ENCODE results near the gene HIBCH. TPM values are rescaled to one million over a fixed set of nuclear protein-coding genes. Genes with fewer than 3 reads are reported as not detected.

The HIBCH gene
- total and polyA plus RNA-seq, 2 of the 13 experiments (the other 11 are each of a cell fraction or from before 2014, with no cell fraction given), result 18.8 to 49.5 TPM

DNA sequence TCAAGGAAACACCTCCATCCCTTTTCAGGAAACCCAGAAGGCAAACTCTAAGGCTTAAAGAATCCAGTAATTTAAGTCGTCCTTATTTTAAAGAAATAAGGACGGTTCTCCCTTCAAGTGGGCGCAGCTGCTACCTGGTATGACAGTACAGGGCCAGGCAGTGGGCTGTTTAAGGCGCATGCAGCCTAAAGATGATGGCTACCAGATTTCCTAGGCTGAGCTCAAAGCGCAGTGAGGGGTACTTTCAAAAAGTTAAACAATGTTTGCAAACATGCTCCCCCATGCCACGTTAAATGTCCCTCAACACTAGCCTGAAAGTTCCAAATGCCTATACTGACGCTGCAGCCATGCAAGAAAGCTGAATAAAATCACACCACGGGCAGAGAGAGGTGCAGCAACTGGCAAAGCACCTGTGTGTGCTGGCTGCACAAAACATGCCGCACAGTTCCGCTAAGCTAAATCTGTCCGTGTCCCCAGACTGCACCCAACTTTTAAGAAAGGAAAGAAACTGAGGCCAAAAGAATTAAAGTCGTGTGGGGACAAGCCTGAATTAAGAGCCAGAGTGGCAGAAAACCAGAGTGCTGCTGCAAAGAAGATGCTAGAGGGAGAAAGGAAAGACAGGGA is 583 bp downstream of the HIBCH start:
- intact Hi-C loops (cut with micrococcal nuclease; ENCODE audit: unreplicated experiment), result loop anchor here (2.0 to 10.0 kb wide), 3 partner anchors 34 to 554 kb away; partner anchors contain the start of gene OSGEPL1
- FAIRE-seq (no peak), DNase-seq (ENCODE audit: low spot score) (no peak), ATAC-seq (peak; percentile 56)
- H3K9me3 ChIP-seq (ENCODE audit: low read length), result no peaks in the 10 kb centered on the region
- ChIA-PET POLR2A (interaction anchor here (0.6 to 3.1 kb wide), 18 partner anchors 9 to 701 kb away, joined by 3 to 19 read pairs (median 6); partner anchors contain the start of genes NEMP2, ORMDL1, OSGEPL1 and PMS1), CTCF (ENCODE audit: low intra/inter-chr PET ratio, low total read pairs) (interaction anchor here (0.7 to 1.1 kb wide), 2 partner anchors 16 to 231 kb away, joined by 3 read pairs; no protein-coding TSS in a partner anchor)
- peak overlapping the region; percentile 94 for H3K4me2 ChIP-seq (ENCODE audit: low read depth, low read length)
- peak overlapping the region; percentile 74 for H3K27ac ChIP-seq (ENCODE audit: extremely low read length, insufficient read depth, low read length)
- WGBS (ENCODE audit: low lambda C conversion rate), result 2% methylated on average over 12 of the region's 12 CpGs
- H2AFZ ChIP-seq (ENCODE audit: low read length), result peak overlapping the region; percentile 83
- H3K9ac ChIP-seq (ENCODE audit: insufficient read depth, low read depth, low read length), result peak overlapping the region; percentile 73
- H3K27me3 ChIP-seq (ENCODE audit: control insufficient read depth in 1 of 2, insufficient read depth in 2 of 2, low read length in 2 of 2), result no peaks in the 10 kb centered on the region; a peak in 1 of 5 replicates
- H3K79me2 ChIP-seq (ENCODE audit: insufficient read depth, low read length), result peaks cover 35% of the 10 kb centered on the region
- H3K4me1 ChIP-seq (ENCODE audit: insufficient read depth, low read length), result peaks cover 57% of the 10 kb centered on the region
- no TSS peak for BruUV-seq (replicated peaks)
- H3K4me3 ChIP-seq (replicated peaks in 1 of 3; ENCODE audit: insufficient read depth in 1 of 3, low read depth in 2 of 3, low read length in 3 of 3), result peak overlapping the region; percentile 78 to 86 (median 83)
- H4K20me1 ChIP-seq (ENCODE audit: insufficient read depth, low read length), result no peaks in the 10 kb centered on the region
- in situ Hi-C loops (cut with HindIII; ENCODE audit: extremely low pct_ligation_motif_present, low pct_unique_long_range_greater_than_20kb), result loop anchor here (5.0 kb wide), 1 partner anchor 232 kb away; no protein-coding TSS in a partner anchor
- 0 out of 5 replicates have a peak, but pooled peaks cover 0 to 4% of the 10 kb centered on the region in 2 experiments for H3K36me3 ChIP-seq (replicated peaks in 1 of 2; ENCODE audit: control insufficient read depth in 1 of 2, insufficient read depth in 2 of 2, low read length in 2 of 2)
- TF ChIP-seq HNRNPUL1 (IDR thresholded peaks at IDR 0.05; ENCODE audit: low read depth, low read length) (no peak), PLRG1 (conservative IDR thresholded peaks at IDR 0.05) (no peak), NFIC (IDR thresholded peaks at IDR 0.05; ENCODE audit: low read length) (no peak), ZBTB7B (CRISPR knock-in tag; IDR thresholded peaks at IDR 0.05) (0 out of 2 replicates have a peak, but pooled peaks have one; percentile 54), ZNF672 (CRISPR knock-in tag; IDR thresholded peaks at IDR 0.05) (no peak), HNRNPLL (IDR thresholded peaks at IDR 0.05; ENCODE audit: low read depth, low read length, poor library complexity, severe bottlenecking) (no peak), ZNF431 (CRISPR knock-in tag; IDR thresholded peaks at IDR 0.05; ENCODE audit: borderline replicate concordance, low read depth) (0 out of 2 replicates have a peak, but pooled peaks have one; percentile 42), CHCHD3 (CRISPR knock-in tag; IDR thresholded peaks at IDR 0.05) (0 out of 2 replicates have a peak, but pooled peaks have one; percentile 6), ELF4 (CRISPR knock-in tag; IDR thresholded peaks at IDR 0.05; ENCODE audit: borderline replicate concordance) (peak; percentile 8; the same call in 1 of the 2 replicates), ZNF589 (CRISPR knock-in tag; conservative IDR thresholded peaks at IDR 0.05) (0 out of 2 replicates have a peak, but pooled peaks have one; percentile 6)
- TF ChIP-seq, protein P1, sequence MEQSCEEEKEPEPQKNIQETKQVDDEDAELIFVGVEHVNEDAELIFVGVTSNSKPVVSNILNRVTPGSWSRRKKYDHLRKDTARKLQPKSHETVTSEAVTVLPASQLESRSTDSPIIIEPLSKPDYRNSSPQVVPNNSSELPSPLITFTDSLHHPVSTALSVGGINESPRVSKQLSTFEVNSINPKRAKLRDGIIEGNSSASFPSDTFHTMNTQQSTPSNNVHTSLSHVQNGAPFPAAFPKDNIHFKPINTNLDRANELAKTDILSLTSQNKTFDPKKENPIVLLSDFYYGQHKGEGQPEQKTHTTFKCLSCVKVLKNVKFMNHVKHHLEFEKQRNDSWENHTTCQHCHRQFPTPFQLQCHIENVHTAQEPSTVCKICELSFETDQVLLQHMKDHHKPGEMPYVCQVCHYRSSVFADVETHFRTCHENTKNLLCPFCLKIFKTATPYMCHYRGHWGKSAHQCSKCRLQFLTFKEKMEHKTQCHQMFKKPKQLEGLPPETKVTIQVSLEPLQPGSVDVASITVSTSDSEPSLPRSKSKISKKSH (CRISPR knock-in tag; IDR thresholded peaks at IDR 0.05; ENCODE audit: borderline replicate concordance), result 0 out of 2 replicates have a peak, but pooled peaks have one; percentile 0
- TF ChIP-seq, protein P2, sequence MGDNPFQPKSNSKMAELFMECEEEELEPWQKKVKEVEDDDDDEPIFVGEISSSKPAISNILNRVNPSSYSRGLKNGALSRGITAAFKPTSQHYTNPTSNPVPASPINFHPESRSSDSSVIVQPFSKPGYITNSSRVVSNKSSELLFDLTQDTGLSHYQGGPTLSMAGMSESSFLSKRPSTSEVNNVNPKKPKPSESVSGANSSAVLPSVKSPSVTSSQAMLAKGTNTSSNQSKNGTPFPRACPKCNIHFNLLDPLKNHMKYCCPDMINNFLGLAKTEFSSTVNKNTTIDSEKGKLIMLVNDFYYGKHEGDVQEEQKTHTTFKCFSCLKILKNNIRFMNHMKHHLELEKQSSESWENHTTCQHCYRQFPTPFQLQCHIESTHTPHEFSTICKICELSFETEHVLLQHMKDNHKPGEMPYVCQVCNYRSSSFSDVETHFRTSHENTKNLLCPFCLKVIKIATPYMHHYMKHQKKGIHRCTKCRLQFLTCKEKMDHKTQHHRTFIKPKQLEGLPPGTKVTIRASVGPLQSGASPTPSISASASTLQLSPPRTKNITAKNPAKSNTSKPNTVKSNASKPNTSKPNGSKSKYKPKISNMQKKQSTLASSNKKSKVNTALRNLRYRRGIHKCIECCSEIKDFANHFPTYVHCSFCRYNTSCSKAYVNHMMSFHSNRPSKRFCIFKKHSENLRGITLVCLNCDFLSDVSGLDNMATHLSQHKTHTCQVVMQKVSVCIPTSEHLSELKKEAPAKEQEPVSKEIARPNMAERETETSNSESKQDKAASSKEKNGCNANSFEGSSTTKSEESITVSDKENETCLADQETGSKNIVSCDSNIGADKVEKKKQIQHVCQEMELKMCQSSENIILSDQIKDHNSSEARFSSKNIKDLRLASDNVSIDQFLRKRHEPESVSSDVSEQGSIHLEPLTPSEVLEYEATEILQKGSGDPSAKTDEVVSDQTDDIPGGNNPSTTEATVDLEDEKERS (CRISPR knock-in tag; IDR thresholded peaks at IDR 0.05), result 0 out of 2 replicates have a peak, but pooled peaks have one; percentile 3
- TF ChIP-seq, protein P3, sequence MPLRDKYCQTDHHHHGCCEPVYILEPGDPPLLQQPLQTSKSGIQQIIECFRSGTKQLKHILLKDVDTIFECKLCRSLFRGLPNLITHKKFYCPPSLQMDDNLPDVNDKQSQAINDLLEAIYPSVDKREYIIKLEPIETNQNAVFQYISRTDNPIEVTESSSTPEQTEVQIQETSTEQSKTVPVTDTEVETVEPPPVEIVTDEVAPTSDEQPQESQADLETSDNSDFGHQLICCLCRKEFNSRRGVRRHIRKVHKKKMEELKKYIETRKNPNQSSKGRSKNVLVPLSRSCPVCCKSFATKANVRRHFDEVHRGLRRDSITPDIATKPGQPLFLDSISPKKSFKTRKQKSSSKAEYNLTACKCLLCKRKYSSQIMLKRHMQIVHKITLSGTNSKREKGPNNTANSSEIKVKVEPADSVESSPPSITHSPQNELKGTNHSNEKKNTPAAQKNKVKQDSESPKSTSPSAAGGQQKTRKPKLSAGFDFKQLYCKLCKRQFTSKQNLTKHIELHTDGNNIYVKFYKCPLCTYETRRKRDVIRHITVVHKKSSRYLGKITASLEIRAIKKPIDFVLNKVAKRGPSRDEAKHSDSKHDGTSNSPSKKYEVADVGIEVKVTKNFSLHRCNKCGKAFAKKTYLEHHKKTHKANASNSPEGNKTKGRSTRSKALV (CRISPR knock-in tag; IDR thresholded peaks at IDR 0.05), result peak; percentile 16; the same call in 1 of the 2 replicates
